Airway epithelial cell (primary cell): ENCODE measurements around the gene MYO7A. TPM values are rescaled to one million over a fixed set of nuclear protein-coding genes. Genes with fewer than 3 reads are reported as not detected.

ENCODE experiments used
- total RNA-seq: library from RNA; depleted of rRNA; stranded (reverse); fragments of >200 nt; gene quantifications from 2 replicates; pipeline ENCODE4 v1.2.3, GENCODE V29; 2015

MYO7A gene
- 0.07 TPM in 1 of 2 replicates, not detected in the other for total RNA-seq

DNA sequence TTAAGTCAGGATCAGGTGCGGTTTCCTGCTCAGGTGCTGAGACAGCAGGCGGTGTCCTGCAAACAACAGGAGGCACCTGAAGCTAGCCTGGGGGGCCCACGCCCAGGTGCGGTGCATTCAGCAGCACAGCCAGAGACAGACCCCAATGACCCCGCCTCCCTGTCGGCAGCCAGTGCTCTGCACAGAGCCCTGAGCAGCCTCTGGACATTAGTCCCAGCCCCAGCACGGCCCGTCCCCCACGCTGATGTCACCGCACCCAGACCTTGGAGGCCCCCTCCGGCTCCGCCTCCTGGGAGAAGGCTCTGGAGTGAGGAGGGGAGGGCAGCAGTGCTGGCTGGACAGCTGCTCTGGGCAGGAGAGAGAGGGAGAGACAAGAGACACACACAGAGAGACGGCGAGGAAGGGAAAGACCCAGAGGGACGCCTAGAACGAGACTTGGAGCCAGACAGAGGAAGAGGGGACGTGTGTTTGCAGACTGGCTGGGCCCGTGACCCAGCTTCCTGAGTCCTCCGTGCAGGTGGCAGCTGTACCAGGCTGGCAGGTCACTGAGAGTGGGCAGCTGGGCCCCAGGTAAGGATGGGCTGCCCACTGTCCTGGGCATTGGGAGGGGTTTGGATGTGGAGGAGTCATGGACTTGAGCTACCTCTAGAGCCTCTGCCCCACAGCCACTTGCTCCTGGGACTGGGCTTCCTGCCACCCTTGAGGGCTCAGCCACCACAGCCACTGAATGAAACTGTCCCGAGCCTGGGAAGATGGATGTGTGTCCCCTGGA lies at the start of gene MYO7A:
Gene MYO7A (plus strand): TSS at position 327 of the 772 bp plus-strand sequence. CDS start 2,389 bp downstream, outside the sequence.

DNA sequence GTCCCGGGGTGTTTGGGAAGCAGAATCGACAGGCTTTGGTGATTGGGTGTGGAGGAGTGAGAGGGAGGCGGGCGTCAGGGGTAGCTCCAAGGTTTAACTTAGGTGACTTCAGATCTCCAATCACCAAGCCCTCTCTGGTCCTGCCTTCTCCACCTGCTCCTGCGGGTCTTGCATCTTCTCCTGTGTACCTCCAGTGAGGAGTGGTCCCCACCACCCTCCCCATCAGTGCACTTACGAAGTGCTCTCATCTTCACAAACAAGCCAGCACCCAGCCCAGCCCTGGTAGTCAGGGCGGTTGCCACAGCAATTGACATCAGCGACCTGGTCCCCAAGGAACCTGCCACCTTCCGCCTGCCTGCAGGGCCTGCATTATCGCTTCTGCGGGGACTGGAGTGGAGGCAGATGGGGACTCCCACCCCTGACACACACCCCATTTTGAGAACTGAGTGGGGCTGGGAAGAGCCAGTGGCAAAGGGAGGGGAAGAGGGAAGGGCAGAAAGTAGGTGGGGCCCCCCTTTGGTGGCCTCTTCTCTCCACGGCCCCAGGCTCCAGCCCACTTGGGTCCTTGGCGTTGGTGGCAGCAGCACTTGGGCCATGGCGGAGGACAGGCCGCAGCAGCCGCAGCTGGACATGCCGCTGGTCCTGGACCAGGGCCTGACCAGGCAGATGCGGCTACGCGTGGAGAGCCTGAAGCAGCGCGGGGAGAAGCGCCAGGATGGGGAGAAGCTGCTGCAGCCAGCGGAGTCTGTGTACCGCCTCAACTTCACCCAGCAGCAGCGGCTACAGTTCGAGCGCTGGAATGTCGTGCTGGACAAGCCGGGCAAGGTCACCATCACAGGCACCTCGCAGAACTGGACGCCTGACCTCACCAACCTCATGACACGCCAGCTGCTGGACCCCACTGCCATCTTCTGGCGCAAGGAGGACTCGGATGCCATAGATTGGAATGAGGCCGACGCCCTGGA lies 25.5 kb upstream of the MYO7A start, which contains the start of gene OMP:
Gene OMP (plus strand): TSS at position 595 of the 965 bp plus-strand sequence. CDS start 0 bp downstream, at position 595.

Other genes with a start within 250 kb of the MYO7A start
- gene B3GNT6, start 93.8 kb upstream of the MYO7A start, total RNA-seq = 0.05 and 0.35 TPM in 2 replicates
- gene CAPN5, start 61.3 kb upstream of the MYO7A start, total RNA-seq = 5.9 and 6.7 TPM in 2 replicates
- 3.3 TPM in 1 of 2 replicates, not detected in the other for gene OMP, start 25.4 kb upstream of the MYO7A start, total RNA-seq
- gene GDPD4, start 173.4 kb downstream of the MYO7A start, total RNA-seq = not detected in 2 replicates